ENCODE results near the gene FHOD3. TPM values are rescaled to one million over a fixed set of nuclear protein-coding genes. Genes with fewer than 3 reads are reported as not detected.
A peak's percentile ranks its signal among the peaks of the same experiment; 100 is the strongest.

FHOD3 gene
- total and polyA plus RNA-seq, 2 experiments from 2014 or later: 2.7 to 8.7 TPM

GRCh38 chr18:36714476-36714875, 417.0 kb downstream of the FHOD3 start:
- no peaks in the 10 kb centered on the region for H3K4me1 ChIP-seq (ENCODE audit: insufficient read depth)
- DNase-seq (ENCODE audit: low spot score): peak; percentile 36

More at GRCh38 chr18:36714476-36714875, 417.0 kb downstream of the FHOD3 start:
- H3K27ac Mint-ChIP-seq: no peak overlapping the region
- 0 out of 2 replicates have a peak, but pooled peaks cover 3% of the 10 kb centered on the region for H3K9me2 ChIP-seq (ENCODE audit: insufficient read depth)
- no peak overlapping the region for H3K4me3 Mint-ChIP-seq
- peaks cover 5% of the 10 kb centered on the region; the same call in 2 of the 3 replicates for H3K4me1 Mint-ChIP-seq
- H3K27me3 ChIP-seq (ENCODE audit: insufficient read depth): no peaks in the 10 kb centered on the region
- no peak overlapping the region for H2AFZ ChIP-seq
- no peaks in the 10 kb centered on the region for H3K27me3 Mint-ChIP-seq (ENCODE audit: insufficient read depth, low read depth, poor library complexity)
- no peaks in the 10 kb centered on the region for H3K9me3 Mint-ChIP-seq
- no peak; the same call in 2 of the 3 replicates for ATAC-seq
- no peak overlapping the region for H3K4me3 ChIP-seq
- no peak overlapping the region for H3K27ac ChIP-seq (ENCODE audit: low read depth)
- H3F3A ChIP-seq (replicated peaks; ENCODE audit: low read depth): no peaks in the 10 kb centered on the region
- H3K4me2 ChIP-seq: no peak overlapping the region
- no peaks in the 10 kb centered on the region for H3K36me3 ChIP-seq (ENCODE audit: insufficient read depth)
- no peak for TF ChIP-seq STAT1 (IDR thresholded peaks at IDR 0.05; ENCODE audit: unreplicated experiment)
- TF ChIP-seq EZH2 (IDR thresholded peaks at IDR 0.05; ENCODE audit: low read depth, unreplicated experiment): no peak
- no peak for TF ChIP-seq ETS1 (IDR thresholded peaks at IDR 0.05)
- no peak for TF ChIP-seq ZNF462 (CRISPR knock-in tag; IDR thresholded peaks at IDR 0.05)
- no peak for TF ChIP-seq NANOG (IDR thresholded peaks at IDR 0.05; ENCODE audit: borderline replicate concordance)
- no peak for TF ChIP-seq ZNF114 (CRISPR knock-in tag; IDR thresholded peaks at IDR 0.05)
- peak; percentile 30 to 41; a peak in 2 of 4 replicates for TF ChIP-seq CTCF (conservative IDR thresholded peaks at IDR 0.05; ENCODE audit: low read depth in 2 of 2)
- no peaks in the 10 kb centered on the region for H3K79me2 ChIP-seq (replicated peaks; ENCODE audit: insufficient read depth)
- H4K20me1 ChIP-seq (replicated peaks; ENCODE audit: insufficient read depth): no peaks in the 10 kb centered on the region
- no peaks in the 10 kb centered on the region for H3K36me3 Mint-ChIP-seq (ENCODE audit: low read depth)
